Endothelial cell of umbilical vein (primary cell): ENCODE results near the gene DAB2IP. TPM values are rescaled to one million over a fixed set of nuclear protein-coding genes. Genes with fewer than 3 reads are reported as not detected.

Experiments used
- BruUV-seq: library from RNA; stranded (reverse); fragments of 400-500 nt; replicated peaks from 2 replicates; lab custom pipeline; 2021; lab: Mats Ljungman, UMichigan
- CTCF ChIA-PET: fragments of 300-600, 350-600 bp; sonication (Branson Sonifier 250); formaldehyde crosslinking; loops from one replicate; lab custom pipeline; 2021; ENCODE audit warnings: antibody characterized with exemption, inconsistent platforms; lab: Charles Lee
- POLR2A ChIA-PET: fragments of 300-600, 350-600 bp; sonication (Branson Sonifier 250); formaldehyde crosslinking; loops from one replicate; lab custom pipeline; 2021; ENCODE audit warnings: antibody characterized with exemption, inconsistent platforms; lab: Charles Lee
- DNase-seq: peaks from one replicate; pipeline ENCODE4 v3.0.0-alpha.2; 2011; ENCODE audit warnings: low read depth, low spot score
- FAIRE-seq: peaks from 2 replicates; lab custom pipeline; 2011; peaks lifted over from hg19 to GRCh38; lab: Jason Lieb, UNC
- H2AFZ ChIP-seq: 2 replicates; pipeline ENCODE4 v1.6.0; 2012; ENCODE audit warnings: low read depth, low read length, control low read depth, inconsistent platforms
- H3K27ac ChIP-seq: 2 replicates; pipeline ENCODE4 v1.5.1; 2011; ENCODE audit warnings: low read depth, mild to moderate bottlenecking, control low read depth, low read length, moderate library complexity; ENCODE audit not compliant: insufficient read depth
- H3K27me3 ChIP-seq, 2 experiments: 2 replicates each; pipeline versions ENCODE4 v1.6.0 to v1.6.1; 2011; ENCODE audit warnings: low read length in 2 of 2, mixed read lengths in 1 of 2; ENCODE audit not compliant: control insufficient read depth in 2 of 2, insufficient read depth in 2 of 2
- H3K36me3 ChIP-seq, 2 experiments: 2 replicates in 1 of 2; 3 replicates in 1 of 2; pipeline ENCODE4 v1.5.1; 2011; ENCODE audit warnings: low read length in 2 of 2, mild to moderate bottlenecking in 1 of 2, moderate library complexity in 1 of 2; ENCODE audit not compliant: control insufficient read depth in 2 of 2, insufficient read depth in 2 of 2; ENCODE audit errors: extremely low read depth in 1 of 2
- H3K4me1 ChIP-seq: 3 replicates; pipeline ENCODE4 v1.5.1; 2011; ENCODE audit warnings: mild to moderate bottlenecking, low read length; ENCODE audit not compliant: control insufficient read depth, insufficient read depth; ENCODE audit errors: extremely low read depth
- H3K4me2 ChIP-seq: 2 replicates; pipeline ENCODE4 v1.6.1; 2011; ENCODE audit warnings: low read length, control low read depth, mixed read lengths; ENCODE audit not compliant: insufficient read depth
- H3K4me3 ChIP-seq, 3 experiments: fragments of 200-600 bp in 1 of 3; sonication (generic), shearing (Covaris generic) in 1 of 3; replicated peaks in 1 of 3; 2 replicates each; pipeline ENCODE4 v1.5.1; 2011 to 2016; ENCODE audit warnings: control low read depth in 3 of 3, low read length in 3 of 3, mild to moderate bottlenecking in 2 of 3, inconsistent platforms in 1 of 3, low read depth in 1 of 3, moderate library complexity in 1 of 3; ENCODE audit not compliant: insufficient read depth in 1 of 3
- H3K79me2 ChIP-seq: 2 replicates; pipeline ENCODE4 v1.6.0; 2012; ENCODE audit warnings: low read length, inconsistent platforms; ENCODE audit not compliant: control insufficient read depth, insufficient read depth
- H3K9ac ChIP-seq: replicated peaks from 2 replicates; pipeline ENCODE3; 2011; ENCODE audit warnings: low read length, control low read depth; ENCODE audit not compliant: insufficient read depth; ENCODE audit errors: extremely low read depth
- H3K9me1 ChIP-seq: replicated peaks from 3 replicates; pipeline ENCODE4 v1.6.0; 2011; ENCODE audit warnings: mild to moderate bottlenecking, low read length; ENCODE audit not compliant: control insufficient read depth, insufficient read depth; ENCODE audit errors: extremely low read depth
- H3K9me3 ChIP-seq: replicated peaks from 2 replicates; pipeline ENCODE4 v1.5.1; 2012; ENCODE audit warnings: low read length, inconsistent platforms; ENCODE audit not compliant: control insufficient read depth, insufficient read depth
- H4K20me1 ChIP-seq: replicated peaks from 2 replicates; pipeline ENCODE3; 2011; ENCODE audit warnings: mild to moderate bottlenecking, low read length; ENCODE audit not compliant: control insufficient read depth, insufficient read depth; ENCODE audit errors: extremely low read depth
- EZH2 ChIP-seq: IDR thresholded peaks from 2 replicates; pipeline ENCODE4 v1.6.1; 2012; ENCODE audit warnings: borderline replicate concordance, low read depth, mild to moderate bottlenecking, moderate library complexity, low read length, inconsistent platforms; ENCODE audit not compliant: severe bottlenecking
- FOS ChIP-seq: IDR thresholded peaks from 2 replicates; pipeline ENCODE4 v1.6.1; 2011; ENCODE audit warnings: mild to moderate bottlenecking, low read length, moderate library complexity, borderline replicate concordance; ENCODE audit not compliant: insufficient read depth
- GATA2 ChIP-seq: IDR thresholded peaks from 2 replicates; pipeline ENCODE4 v1.7.0; 2011; ENCODE audit warnings: low read depth, mild to moderate bottlenecking, moderate library complexity, mixed read lengths, low read length; ENCODE audit not compliant: insufficient read length, insufficient read depth
- JUN ChIP-seq: IDR thresholded peaks from 2 replicates; pipeline ENCODE4 v1.6.1; 2011; ENCODE audit warnings: borderline replicate concordance, low read depth; ENCODE audit not compliant: insufficient read length, insufficient read depth
- MAX ChIP-seq: IDR thresholded peaks from 2 replicates; pipeline ENCODE4 v1.6.1; 2011; ENCODE audit not compliant: insufficient read depth, insufficient read length
- MYC ChIP-seq: IDR thresholded peaks from one replicate; pipeline ENCODE4 v1.6.1; 2011; ENCODE audit warnings: mild to moderate bottlenecking, low read depth, low read length
- POLR2A ChIP-seq: IDR thresholded peaks from 2 replicates; pipeline ENCODE4 v1.6.1; 2012; ENCODE audit warnings: low read depth, mild to moderate bottlenecking, control low read depth, low read length
- POLR2AphosphoS5 ChIP-seq: IDR thresholded peaks from 2 replicates; pipeline ENCODE4 v1.6.1; 2012; ENCODE audit warnings: low read depth, mild to moderate bottlenecking, control low read depth, low read length, moderate library complexity; ENCODE audit not compliant: insufficient read depth
- dilution Hi-C: fragments of 300-500 bp; cut with MboI; formaldehyde crosslinking; loops from one replicate; pipeline ENCODE4 v1.15.0; 2019; ENCODE audit warnings: low sequenced_read_pairs; ENCODE audit not compliant: extremely low pct_ligation_motif_present
- intact Hi-C: fragments of 100-400 bp; cut with micrococcal nuclease; formaldehyde crosslinking; loops from one replicate; pipeline ENCODE4 v1.10.0; 2022
- polyA plus RNA-seq, 4 experiments: library from polyadenylated mRNA; depleted of rRNA in 3 of 4; stranded (reverse) in 3 of 4; unstranded in 1 of 4; fragments of >200 nt; gene quantifications; 2 replicates each; pipeline versions ENCODE4 v1.2.1 to v1.2.3, GENCODE V29; 2011 to 2012; ENCODE audit warnings: missing spikeins in 1 of 4
- total RNA-seq: library from RNA; stranded (reverse); gene quantifications from 2 replicates; pipeline ENCODE4 v1.2.3, GENCODE V29; 2021
- TF ChIP-seq, protein P1 (sequence below), 2 donors: IDR thresholded peaks; 1 replicate in 1 of 2; 2 replicates in 1 of 2; pipeline ENCODE4 v1.5.1; 2011; ENCODE audit warnings: low read length in 2 of 2, mild to moderate bottlenecking in 2 of 2, moderate library complexity in 2 of 2, control low read depth in 1 of 2, inconsistent platforms in 1 of 2, low read depth in 1 of 2; ENCODE audit not compliant: insufficient read depth in 1 of 2; ENCODE audit errors: extremely low read depth in 1 of 2

DAB2IP gene
- total and polyA plus RNA-seq, 2 donors (not counting 3 experiments of a cell fraction or from before 2014, with no cell fraction given) = 29.2 to 53.6 TPM

GRCh38 chr9:121688681-121689080 is 37.2 kb downstream of the DAB2IP start:
- Histone ChIP-seq H3K4me1 (no peaks in the 10 kb centered on the region), H3K9ac (no peak overlapping the region), H3K27ac (no peak overlapping the region), H4K20me1 (no peaks in the 10 kb centered on the region), H3K36me3 (no peaks in the 10 kb centered on the region), H3K4me3 (no peak overlapping the region), H3K9me1 (no peaks in the 10 kb centered on the region), H3K27me3 (no peaks in the 10 kb centered on the region), H3K79me2 (no peaks in the 10 kb centered on the region), H3K4me2 (no peak overlapping the region), H3K9me3 (no peaks in the 10 kb centered on the region), H2AFZ (no peak overlapping the region)
- no peak for TF ChIP-seq POLR2A
- TF ChIP-seq FOS = no peak
- TF ChIP-seq JUN = no peak
- TF ChIP-seq MAX = no peak
- no peak for TF ChIP-seq MYC
- no peak for TF ChIP-seq POLR2AphosphoS5
- no peak for TF ChIP-seq GATA2
- no peak for TF ChIP-seq EZH2
- TF ChIP-seq, protein P1, sequence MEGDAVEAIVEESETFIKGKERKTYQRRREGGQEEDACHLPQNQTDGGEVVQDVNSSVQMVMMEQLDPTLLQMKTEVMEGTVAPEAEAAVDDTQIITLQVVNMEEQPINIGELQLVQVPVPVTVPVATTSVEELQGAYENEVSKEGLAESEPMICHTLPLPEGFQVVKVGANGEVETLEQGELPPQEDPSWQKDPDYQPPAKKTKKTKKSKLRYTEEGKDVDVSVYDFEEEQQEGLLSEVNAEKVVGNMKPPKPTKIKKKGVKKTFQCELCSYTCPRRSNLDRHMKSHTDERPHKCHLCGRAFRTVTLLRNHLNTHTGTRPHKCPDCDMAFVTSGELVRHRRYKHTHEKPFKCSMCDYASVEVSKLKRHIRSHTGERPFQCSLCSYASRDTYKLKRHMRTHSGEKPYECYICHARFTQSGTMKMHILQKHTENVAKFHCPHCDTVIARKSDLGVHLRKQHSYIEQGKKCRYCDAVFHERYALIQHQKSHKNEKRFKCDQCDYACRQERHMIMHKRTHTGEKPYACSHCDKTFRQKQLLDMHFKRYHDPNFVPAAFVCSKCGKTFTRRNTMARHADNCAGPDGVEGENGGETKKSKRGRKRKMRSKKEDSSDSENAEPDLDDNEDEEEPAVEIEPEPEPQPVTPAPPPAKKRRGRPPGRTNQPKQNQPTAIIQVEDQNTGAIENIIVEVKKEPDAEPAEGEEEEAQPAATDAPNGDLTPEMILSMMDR (IDR thresholded peaks at IDR 0.05; ENCODE audit: extremely low read depth in 1 of 2, insufficient read depth in 1 of 2, low read depth in 1 of 2, low read length in 2 of 2) = no peak
- FAIRE-seq = no peak
- ChIA-PET CTCF (interaction anchor here (1.1 to 7.8 kb wide), 7 partner anchors 8 to 317 kb away, joined by 3 to 143 read pairs (median 4); no protein-coding TSS in a partner anchor), POLR2A (no interaction called here)
- dilution Hi-C loops (no loop called here), intact Hi-C loops (loop anchor here (5.0 kb wide), 1 partner anchor 409 kb away; no protein-coding TSS in a partner anchor)
- BruUV-seq = no TSS peak
- DNase-seq = no peak
